Lung microvascular endothelial cell (primary cell): Measurements from ENCODE around the gene XPO5. TPM values are rescaled to one million over a fixed set of nuclear protein-coding genes. Genes with fewer than 3 reads are reported as not detected.
"Not testable (repeated sequence)": the region's sequence is repeated elsewhere in the genome, so short reads cannot be mapped to it uniquely, and the experiment has no call there.

Source experiments
- DNase-seq, 2 donors: peaks; one replicate each; pipeline versions ENCODE4 v3.0.0 to v3.0.0-alpha.2; 2010; ENCODE audit warnings: low read depth in 2 of 2
- total RNA-seq: library from RNA; depleted of rRNA; stranded (reverse); fragments of >200 nt; gene quantifications from 2 replicates; pipeline ENCODE4 v1.2.1, GENCODE V29; 2014

XPO5 gene
- total RNA-seq, 1 donor from 2014 or later: 23.4 TPM

GRCh38 chr6:43584892-43585570, 9.2 kb upstream of the XPO5 start:
- no peak for DNase-seq

- no peak for DNase-seq
Observed at GRCh38 chr6:43582911-43583310, 7.1 kb upstream of the XPO5 start.

- peak; percentile 9 to 55 for DNase-seq
Observed at GRCh38 chr6:43579171-43579570, 3.3 kb upstream of the XPO5 start.

DNA sequence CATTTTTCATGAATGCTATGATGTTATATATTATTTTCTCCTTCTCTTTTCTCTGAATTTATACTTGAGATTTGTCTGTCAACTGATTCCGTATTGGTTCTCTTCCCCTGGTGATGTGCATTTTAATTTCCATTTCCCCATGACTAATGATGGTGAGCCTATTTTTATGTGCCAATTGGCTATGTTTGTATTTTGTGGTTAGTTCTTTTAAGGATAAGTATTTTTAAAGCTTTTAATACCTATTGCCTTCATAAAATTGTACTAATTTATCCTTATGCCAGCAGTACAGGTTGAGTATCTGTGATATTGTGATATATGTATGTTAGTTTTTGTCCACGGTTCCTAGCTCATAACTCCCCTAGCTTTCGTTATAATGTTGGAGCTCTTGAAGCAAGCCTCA, 2.9 kb upstream of the XPO5 start:
- no peak for DNase-seq

GRCh38 chr6:43575105-43575771, 600 bp downstream of the XPO5 start:
- DNase-seq: peak; percentile 40 to 47

- DNase-seq: no peak
Observed at GRCh38 chr6:43572015-43572414, 3.8 kb downstream of the XPO5 start.

DNA sequence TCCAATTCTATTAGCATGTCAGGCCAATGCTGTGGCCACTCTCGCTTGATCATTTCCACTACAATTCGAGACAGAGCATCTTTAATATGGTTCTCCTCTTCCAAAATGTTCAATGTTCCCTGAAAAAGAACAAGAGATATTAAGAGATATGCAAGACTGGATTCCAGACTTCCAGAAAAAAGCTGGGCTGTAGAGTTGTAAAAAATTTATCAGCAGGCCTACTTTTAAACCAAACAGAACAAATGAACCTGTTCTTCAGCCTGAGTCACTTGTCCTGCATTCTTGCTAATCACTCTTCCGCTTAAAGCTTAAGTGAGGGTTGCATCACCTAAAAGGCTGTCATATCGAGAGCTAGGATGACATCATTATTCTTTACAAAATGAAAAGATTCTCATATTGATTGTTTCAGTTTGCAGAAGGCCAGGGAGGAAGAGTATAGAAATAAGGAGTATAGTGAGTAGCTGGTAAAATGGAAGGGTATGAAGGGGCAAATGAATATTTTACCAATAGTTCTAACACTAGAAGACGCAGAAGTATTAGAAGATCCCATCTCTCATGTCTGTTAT, 4.9 kb downstream of the XPO5 start:
- DNase-seq: peak in 1 of 2 donors; percentile 62

DNA sequence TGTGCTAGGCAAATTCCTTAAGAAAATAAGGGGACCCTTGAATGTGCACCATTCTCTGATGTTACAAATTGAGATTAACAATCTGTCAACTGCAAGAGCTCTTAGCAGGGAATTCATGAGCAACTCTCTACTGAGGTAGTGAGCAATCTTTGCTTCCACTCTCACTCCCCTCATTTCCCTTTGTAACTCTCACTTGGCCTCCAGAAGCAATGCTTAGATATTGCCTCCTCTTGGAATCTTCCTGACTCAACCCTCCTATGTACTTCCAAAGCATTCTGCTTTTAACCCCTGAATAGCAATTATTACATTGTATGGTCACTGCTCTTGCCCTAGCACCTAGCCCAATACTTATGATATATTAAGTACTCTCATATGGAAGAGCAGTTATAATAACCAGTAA, 16.5 kb downstream of the XPO5 start:
- no peak for DNase-seq

DNA sequence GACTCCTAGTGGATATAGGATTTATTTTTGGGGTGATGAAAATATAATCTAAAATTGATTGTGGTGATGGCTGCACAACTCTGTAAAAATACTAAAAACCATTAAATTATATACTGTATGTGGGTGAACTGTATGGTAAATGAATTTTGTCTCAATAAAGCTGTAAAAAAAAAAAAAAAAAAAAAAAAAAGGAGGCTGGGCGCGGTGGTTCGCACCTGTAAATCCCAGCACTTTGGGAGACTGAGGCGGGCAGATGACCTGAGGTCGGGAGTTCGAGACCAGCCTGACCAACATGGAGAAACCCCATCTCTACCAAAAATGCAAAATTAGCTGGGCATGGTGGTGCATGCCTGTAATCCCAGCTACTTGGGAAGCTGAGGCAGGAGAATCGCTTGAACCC, 18.2 kb downstream of the XPO5 start:
- DNase-seq: not testable (repeated sequence)

- no peak for DNase-seq
Observed at GRCh38 chr6:43547222-43547621, 28.6 kb downstream of the XPO5 start.

GRCh38 chr6:43544461-43544860, 31.4 kb downstream of the XPO5 start:
- no peak for DNase-seq

- DNase-seq: no peak
Observed at GRCh38 chr6:43541774-43542471, 33.9 kb downstream of the XPO5 start.

DNA sequence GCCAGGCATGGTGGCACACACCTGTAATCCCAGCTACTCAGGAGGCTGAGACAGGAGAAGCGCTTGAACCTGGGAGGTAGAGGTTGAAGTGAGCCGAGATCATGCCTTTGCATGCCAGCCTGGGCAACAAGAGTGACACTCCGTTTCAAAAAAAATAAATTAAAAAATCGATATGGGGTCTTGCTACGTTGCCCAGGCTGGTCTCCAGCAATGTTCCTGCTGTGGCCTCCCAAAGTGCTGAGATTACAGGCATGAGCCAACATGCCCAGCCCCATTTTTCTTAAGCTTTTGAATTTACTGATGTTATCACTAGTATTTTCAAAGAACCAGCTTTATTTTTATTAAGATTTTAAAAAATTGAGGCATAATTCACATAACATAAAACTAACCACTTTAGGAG, 35.3 kb downstream of the XPO5 start:
- no peak for DNase-seq

DNA sequence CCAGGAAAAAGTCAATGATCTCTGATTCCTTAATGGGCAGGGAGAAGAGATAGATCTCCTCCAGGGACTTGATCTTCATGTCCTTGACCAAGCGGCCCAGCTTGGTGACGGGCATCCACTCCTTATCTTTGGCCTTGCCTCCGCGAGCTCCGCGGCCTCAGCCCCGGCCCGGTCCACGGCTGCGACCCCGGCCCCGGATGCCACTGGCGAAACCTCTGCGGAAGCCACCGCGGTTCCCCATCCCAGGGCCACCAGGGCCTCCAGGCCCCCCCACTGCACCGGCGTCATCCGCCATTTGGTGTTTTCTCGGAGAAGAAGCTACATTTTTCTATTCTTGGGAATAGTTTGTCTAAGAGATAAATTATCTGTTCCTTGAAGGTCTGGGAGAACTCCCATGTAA, 36.4 kb downstream of the XPO5 start:
- not testable (repeated sequence) for DNase-seq

- DNase-seq: not testable (repeated sequence)
Observed at GRCh38 chr6:43538986-43539385, 36.9 kb downstream of the XPO5 start.

- no peak for DNase-seq
Observed at GRCh38 chr6:43532201-43532600, 43.6 kb downstream of the XPO5 start.

- no peak for DNase-seq
Observed at GRCh38 chr6:43524483-43524961, 51.3 kb downstream of the XPO5 start.

DNA sequence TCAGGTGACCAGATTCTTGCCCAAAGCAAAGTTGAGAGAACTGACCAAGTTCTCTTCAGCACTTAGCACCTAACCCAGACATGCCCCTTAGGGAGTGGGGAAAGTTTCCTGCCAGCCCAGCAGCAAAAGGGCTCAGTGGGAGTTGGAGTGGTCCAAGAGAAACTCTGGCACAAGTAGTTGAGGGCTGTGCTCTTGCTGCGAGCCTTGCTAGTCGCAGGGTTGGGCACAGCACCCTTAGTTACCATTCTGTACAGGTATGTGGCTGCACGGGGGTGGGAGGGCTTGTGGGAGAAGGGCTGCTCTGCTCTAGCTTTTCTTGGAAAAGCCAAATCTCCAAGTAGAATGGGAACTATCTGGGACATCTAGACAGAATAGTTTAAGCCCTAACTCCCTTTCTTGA, 52.6 kb downstream of the XPO5 start:
- no peak for DNase-seq

GRCh38 chr6:43522547-43523261, 53.1 kb downstream of the XPO5 start:
- no peak for DNase-seq

DNA sequence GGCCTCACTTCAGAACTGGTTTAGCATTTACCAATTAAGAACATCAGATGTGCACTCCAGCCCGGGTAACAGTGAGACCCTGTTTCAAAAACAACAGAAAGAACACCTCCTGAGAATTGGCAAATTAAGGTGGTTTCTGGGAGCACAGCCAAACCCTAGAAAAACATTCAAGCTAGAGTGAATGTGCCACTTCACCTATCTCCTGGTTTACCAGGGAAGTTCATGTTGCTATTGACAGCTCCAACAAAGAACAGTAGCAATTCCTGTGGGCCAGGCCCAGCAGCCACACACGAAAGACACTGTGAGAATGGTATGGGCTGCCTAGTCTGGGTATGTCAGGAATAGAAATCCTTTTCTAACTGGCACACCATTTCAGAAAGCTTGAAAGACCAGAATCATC, 54.0 kb downstream of the XPO5 start:
- peak in 1 of 2 donors; percentile 67 for DNase-seq

GRCh38 chr6:43520097-43520496, 55.7 kb downstream of the XPO5 start:
- no peak for DNase-seq
